GM13977 (cell line): ENCODE data around the gene TSPAN9.

Experiments used
- DNase-seq: peaks from one replicate; pipeline ENCODE4 v3.0.0; 2012; ENCODE audit warnings: low spot score
- in situ Hi-C: fragments of 300-500 bp; cut with MboI; formaldehyde crosslinking; loops from one replicate; pipeline ENCODE4 v1.12.0; 2022; ENCODE audit warnings: low sequenced_read_pairs, low pct_unique_long_range_greater_than_20kb, mixed read lengths, inconsistent platforms; ENCODE audit not compliant: unreplicated experiment
- TF ChIP-seq, protein P1 (sequence below): IDR thresholded peaks from 2 replicates; pipeline ENCODE4 v1.5.1; 2012; ENCODE audit warnings: mild to moderate bottlenecking, control low read depth; ENCODE audit not compliant: insufficient read depth; ENCODE audit errors: extremely low read depth, missing control alignments

Gene TSPAN9

DNA sequence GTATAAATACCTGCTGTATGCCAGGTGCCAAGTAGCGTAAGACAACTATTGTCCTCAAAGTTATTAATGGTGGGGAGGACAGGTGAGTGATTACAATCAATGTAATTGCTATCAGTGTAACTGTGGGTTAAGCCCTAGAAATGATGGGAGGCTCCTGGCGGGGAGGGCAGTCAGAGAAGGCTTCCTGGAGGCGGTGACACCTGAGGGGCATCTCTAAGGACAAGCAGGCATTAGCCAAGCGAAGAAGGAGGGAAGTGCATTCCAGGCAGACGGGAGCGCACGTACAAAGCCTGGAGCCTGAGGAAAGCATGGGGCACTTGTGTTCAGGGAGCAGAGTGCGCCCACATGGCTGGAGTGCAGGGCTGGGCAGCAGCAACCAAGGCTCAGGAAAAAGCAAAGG lies 230.9 kb downstream of the TSPAN9 start:
- TF ChIP-seq, protein P1, sequence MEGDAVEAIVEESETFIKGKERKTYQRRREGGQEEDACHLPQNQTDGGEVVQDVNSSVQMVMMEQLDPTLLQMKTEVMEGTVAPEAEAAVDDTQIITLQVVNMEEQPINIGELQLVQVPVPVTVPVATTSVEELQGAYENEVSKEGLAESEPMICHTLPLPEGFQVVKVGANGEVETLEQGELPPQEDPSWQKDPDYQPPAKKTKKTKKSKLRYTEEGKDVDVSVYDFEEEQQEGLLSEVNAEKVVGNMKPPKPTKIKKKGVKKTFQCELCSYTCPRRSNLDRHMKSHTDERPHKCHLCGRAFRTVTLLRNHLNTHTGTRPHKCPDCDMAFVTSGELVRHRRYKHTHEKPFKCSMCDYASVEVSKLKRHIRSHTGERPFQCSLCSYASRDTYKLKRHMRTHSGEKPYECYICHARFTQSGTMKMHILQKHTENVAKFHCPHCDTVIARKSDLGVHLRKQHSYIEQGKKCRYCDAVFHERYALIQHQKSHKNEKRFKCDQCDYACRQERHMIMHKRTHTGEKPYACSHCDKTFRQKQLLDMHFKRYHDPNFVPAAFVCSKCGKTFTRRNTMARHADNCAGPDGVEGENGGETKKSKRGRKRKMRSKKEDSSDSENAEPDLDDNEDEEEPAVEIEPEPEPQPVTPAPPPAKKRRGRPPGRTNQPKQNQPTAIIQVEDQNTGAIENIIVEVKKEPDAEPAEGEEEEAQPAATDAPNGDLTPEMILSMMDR, result no peak
- in situ Hi-C loops, result no loop called here
- DNase-seq, result no peak

DNA sequence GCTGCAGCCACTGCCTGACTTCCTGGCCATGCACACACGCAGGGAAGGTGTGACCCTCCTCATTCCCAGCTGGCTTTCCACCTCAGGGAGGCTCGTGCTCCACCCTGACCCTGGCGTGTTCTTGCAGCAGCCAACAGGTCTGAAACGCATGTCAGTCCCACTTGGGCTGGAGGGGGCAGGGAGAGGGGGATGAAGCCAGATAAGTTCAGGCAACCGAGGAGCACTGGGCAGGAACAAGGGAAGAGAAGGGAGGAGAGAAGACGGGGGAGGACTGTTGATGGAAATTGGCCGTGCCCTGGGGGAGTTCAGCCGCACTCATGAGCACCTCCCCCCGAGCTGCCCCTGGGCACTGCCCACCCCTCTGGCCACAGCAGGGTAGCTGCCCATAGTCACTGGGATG lies 231.4 kb downstream of the TSPAN9 start:
- TF ChIP-seq, protein P1, result no peak
- in situ Hi-C loops, result no loop called here
- DNase-seq, result no peak

DNA sequence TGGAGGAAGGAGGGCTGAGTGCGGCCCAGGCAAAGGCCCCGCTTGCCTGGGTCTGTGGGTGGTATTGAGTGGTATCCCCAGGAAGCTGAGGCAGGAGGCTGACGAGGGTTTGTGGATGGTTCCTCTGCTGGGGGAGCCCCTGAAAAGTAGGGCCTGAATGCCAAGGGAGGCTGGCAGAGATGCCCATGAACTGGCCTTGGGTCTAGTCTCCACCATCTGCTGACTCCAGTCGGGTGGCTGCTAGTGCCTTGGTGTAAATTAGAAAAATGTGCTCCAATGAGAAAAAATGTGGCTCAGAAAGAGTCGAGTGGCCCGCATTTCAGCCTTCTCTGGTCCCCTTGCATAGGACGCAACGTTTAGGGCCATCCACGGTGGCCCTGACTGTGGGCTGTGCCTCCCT lies 232.6 kb downstream of the TSPAN9 start:
- no peak for DNase-seq
- in situ Hi-C loops, result no loop called here
- TF ChIP-seq, protein P1, result no peak

DNA sequence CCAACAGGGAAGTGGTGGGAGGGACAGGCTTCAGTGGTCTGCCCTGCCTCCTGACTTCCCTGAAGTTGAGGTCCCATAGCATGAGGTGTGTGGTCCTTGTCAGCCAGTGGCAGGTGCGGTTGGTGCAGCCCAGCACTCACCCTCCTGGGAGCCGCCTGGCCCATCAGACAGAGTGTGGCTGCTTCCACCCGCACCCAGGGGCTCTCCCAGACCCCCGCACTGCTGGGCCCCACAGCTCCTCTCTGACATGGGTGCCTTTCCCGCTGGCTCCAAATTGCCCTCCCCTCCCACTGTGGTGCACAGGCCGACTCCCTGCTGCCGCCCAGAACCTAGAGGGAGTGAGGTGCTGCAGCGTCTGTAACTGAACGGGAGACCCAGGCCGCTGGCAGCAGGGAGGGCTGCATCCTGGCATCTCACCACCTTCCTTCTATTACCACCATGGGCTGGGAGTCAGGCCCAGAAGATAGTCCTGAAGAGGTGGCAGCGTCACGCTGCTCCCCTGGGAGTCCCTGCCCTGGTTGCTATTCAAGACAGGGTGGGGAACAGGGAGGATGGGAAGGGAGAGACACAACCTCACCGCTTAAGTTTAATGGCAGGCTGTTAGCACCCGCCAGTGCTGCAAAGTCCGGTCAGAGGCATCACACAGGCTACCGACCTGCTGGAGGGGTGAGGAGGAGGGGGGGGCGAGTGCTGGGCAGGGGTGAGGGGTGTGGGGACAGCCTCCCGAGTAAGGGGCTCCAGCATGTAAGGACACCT lies 233.3 kb downstream of the TSPAN9 start:
- DNase-seq, result no peak
- in situ Hi-C loops, result no loop called here
- TF ChIP-seq, protein P1, result no peak

DNA sequence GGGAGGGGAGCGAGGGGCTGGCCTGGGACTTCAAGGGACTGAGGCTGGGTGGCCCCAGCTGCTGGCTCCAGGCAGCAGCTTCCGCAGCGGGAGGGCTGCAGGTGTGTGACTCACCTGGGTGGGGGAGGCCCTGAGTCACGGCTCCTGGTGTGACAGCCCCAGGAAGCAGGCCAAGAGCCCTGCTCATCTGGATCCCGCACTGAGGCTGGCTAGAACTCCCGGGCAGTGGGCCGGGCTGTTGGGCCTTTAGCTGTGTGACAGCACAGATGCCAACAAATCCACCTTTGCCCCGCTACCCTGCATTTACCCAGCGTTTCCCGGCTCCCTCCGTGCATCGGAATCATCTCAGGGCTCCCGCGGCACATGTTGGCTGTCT lies 233.8 kb downstream of the TSPAN9 start:
- DNase-seq, result no peak
- TF ChIP-seq, protein P1, result no peak
- in situ Hi-C loops, result no loop called here

DNA sequence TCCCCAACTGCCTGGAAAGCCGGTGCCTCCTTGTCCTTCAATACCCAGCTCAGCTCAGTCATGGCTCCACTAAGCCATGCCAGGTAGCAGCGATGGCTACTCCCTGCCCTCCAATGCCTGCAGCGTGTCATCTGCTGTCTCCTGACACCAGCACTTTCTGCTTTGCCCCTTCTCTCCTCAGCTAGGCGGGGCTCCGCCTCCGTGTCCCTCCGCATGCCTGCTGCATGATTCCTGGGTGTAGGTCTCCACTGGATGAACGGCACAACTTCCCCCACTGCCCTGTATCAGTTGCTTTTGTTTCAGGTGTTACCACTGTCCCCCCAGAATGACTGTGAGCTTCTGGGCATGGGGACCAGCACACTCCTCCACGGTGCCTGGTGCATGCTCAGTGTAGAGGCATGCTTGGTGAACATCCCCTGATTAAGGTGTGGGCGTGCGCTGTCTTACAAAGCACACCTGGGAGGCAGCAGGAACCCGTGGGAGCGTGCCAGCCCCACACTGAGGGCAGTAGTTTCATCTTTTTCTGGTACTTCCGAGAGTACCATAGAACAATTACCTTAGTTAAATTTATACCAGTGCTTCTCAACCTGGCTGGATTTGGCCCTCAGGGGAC lies 234.4 kb downstream of the TSPAN9 start:
- TF ChIP-seq, protein P1, result no peak
- in situ Hi-C loops, result no loop called here
- DNase-seq, result no peak
